IMR-90 (cell line): Measurements from ENCODE around the gene PLCH2. TPM values are rescaled to one million over a fixed set of nuclear protein-coding genes. Genes with fewer than 3 reads are reported as not detected.

Experiments used
- ATAC-seq: fragments of 200-7000 bp; cut with Tn5 transposase; 2 replicates; pipeline ENCODE4 v1.9.1; 2020; ENCODE audit warnings: low read depth, mild to moderate bottlenecking, moderate library complexity
- BruUV-seq: library from RNA; stranded (reverse); fragments of 400-500 nt; replicated peaks from 2 replicates; lab custom pipeline; 2021; lab: Mats Ljungman, UMichigan
- CTCF ChIA-PET: fragments of 300-600 bp; formaldehyde crosslinking; extraction: SDS; loops from one replicate; lab custom pipeline; 2021; ENCODE audit warnings: antibody characterized with exemption; lab: Yijun Ruan, JAX
- POLR2A ChIA-PET: fragments of 300-600 bp; sonication (Branson Sonifier 250); formaldehyde crosslinking; loops from one replicate; lab custom pipeline; 2022; ENCODE audit warnings: antibody characterized with exemption; ENCODE audit not compliant: unreplicated experiment; lab: Charles Lee
- DNase-seq: peaks from one replicate; pipeline ENCODE4 v3.0.0; 2013
- H2AFZ ChIP-seq: replicated peaks from 2 replicates; pipeline ENCODE3; 2013; ENCODE audit warnings: low read length, mild to moderate bottlenecking; ENCODE audit not compliant: poor library complexity
- H2AK5ac ChIP-seq: 2 replicates; pipeline ENCODE4 v1.6.1; 2013; ENCODE audit warnings: low read depth, low read length, inconsistent platforms
- H2AK9ac ChIP-seq: replicated peaks from 2 replicates; pipeline ENCODE3; 2013; ENCODE audit warnings: mild to moderate bottlenecking, low read depth, low read length, moderate library complexity; ENCODE audit not compliant: poor library complexity
- H2BK120ac ChIP-seq: 2 replicates; pipeline ENCODE4 v1.6.1; 2013; ENCODE audit warnings: low read depth, low read length, inconsistent platforms
- H2BK15ac ChIP-seq: 3 replicates; pipeline ENCODE4 v1.6.1; 2013; ENCODE audit warnings: low read depth, low read length, inconsistent platforms
- H2BK20ac ChIP-seq: 2 replicates; pipeline ENCODE4 v1.6.1; 2013; ENCODE audit warnings: low read depth, mild to moderate bottlenecking, inconsistent platforms, low read length, moderate library complexity
- H2BK5ac ChIP-seq: 2 replicates; pipeline ENCODE4 v1.6.1; 2013; ENCODE audit warnings: mild to moderate bottlenecking, low read depth, low read length, inconsistent platforms; ENCODE audit not compliant: poor library complexity, severe bottlenecking
- H3K14ac ChIP-seq: replicated peaks from 2 replicates; pipeline ENCODE4 v1.6.1; 2013; ENCODE audit warnings: low read depth, low read length, inconsistent platforms
- H3K18ac ChIP-seq: 2 replicates; pipeline ENCODE4 v1.6.1; 2013; ENCODE audit warnings: low read depth, low read length, control low read depth
- H3K23ac ChIP-seq: 2 replicates; pipeline ENCODE4 v1.6.1; 2013; ENCODE audit warnings: low read depth, low read length, inconsistent platforms
- H3K27ac ChIP-seq: 2 replicates; pipeline ENCODE4 v1.5.1; 2013; ENCODE audit warnings: mild to moderate bottlenecking, control low read depth, low read length; ENCODE audit not compliant: insufficient read depth
- H3K27me3 ChIP-seq: 2 replicates; pipeline ENCODE4 v1.6.1; 2013; ENCODE audit warnings: low read length; ENCODE audit not compliant: control insufficient read depth, insufficient read depth
- H3K36me3 ChIP-seq: 2 replicates; pipeline ENCODE4 v1.6.1; 2013; ENCODE audit warnings: low read length, mixed read lengths; ENCODE audit not compliant: control insufficient read depth, insufficient read depth
- H3K4ac ChIP-seq: 2 replicates; pipeline ENCODE4 v1.6.1; 2013; ENCODE audit warnings: low read depth, low read length, inconsistent platforms
- H3K4me1 ChIP-seq: 2 replicates; pipeline ENCODE4 v1.6.1; 2013; ENCODE audit warnings: low read length, mixed read lengths; ENCODE audit not compliant: control insufficient read depth, insufficient read depth
- H3K4me2 ChIP-seq: 2 replicates; pipeline ENCODE4 v1.6.1; 2013; ENCODE audit warnings: low read depth, mild to moderate bottlenecking, control low read depth, low read length, moderate library complexity
- H3K4me3 ChIP-seq: 2 replicates; pipeline ENCODE4 v1.5.1; 2013; ENCODE audit warnings: low read depth, mild to moderate bottlenecking, control low read depth, low read length, moderate library complexity; ENCODE audit not compliant: insufficient read depth
- H3K56ac ChIP-seq: 2 replicates; pipeline ENCODE4 v1.6.1; 2013; ENCODE audit warnings: low read length, inconsistent platforms; ENCODE audit not compliant: insufficient read depth; ENCODE audit errors: extremely low read depth
- H3K79me1 ChIP-seq, 2 experiments: 2 replicates each; pipeline ENCODE4 v1.6.1; 2013; ENCODE audit warnings: low read length in 2 of 2, inconsistent platforms in 1 of 2, low read depth in 1 of 2
- H3K9ac ChIP-seq: 2 replicates; pipeline ENCODE4 v1.6.1; 2013; ENCODE audit warnings: low read depth, low read length, control low read depth
- H3K9me1 ChIP-seq: 2 replicates; pipeline ENCODE4 v1.6.1; 2013; ENCODE audit warnings: low read length, inconsistent platforms; ENCODE audit not compliant: insufficient read depth
- H3K9me3 ChIP-seq: 2 replicates; pipeline ENCODE4 v1.6.1; 2013; ENCODE audit warnings: low read length; ENCODE audit not compliant: control insufficient read depth, insufficient read depth
- H4K20me1 ChIP-seq: 2 replicates; pipeline ENCODE4 v1.6.1; 2013; ENCODE audit warnings: low read length, inconsistent platforms; ENCODE audit not compliant: insufficient read depth
- H4K5ac ChIP-seq: 2 replicates; pipeline ENCODE4 v1.6.1; 2013; ENCODE audit warnings: mild to moderate bottlenecking, low read depth, low read length, control low read depth
- H4K8ac ChIP-seq, 2 experiments: 2 replicates each; pipeline ENCODE4 v1.6.1; 2013; ENCODE audit warnings: low read depth in 2 of 2, low read length in 2 of 2, control low read depth in 1 of 2, inconsistent platforms in 1 of 2
- H4K91ac ChIP-seq: 2 replicates; pipeline ENCODE4 v1.6.1; 2013; ENCODE audit warnings: low read depth, low read length, inconsistent platforms; ENCODE audit not compliant: insufficient read depth
- BHLHE40 ChIP-seq: fragments of 150-350 bp; IDR thresholded peaks from 2 replicates; pipeline ENCODE4 v1.6.1; 2016; ENCODE audit warnings: mild to moderate bottlenecking, low read depth, low read length
- CEBPB ChIP-seq: IDR thresholded peaks from 2 replicates; pipeline ENCODE4 v1.6.1; 2012; ENCODE audit warnings: low read depth, low read length, improper control_type of control experiment
- CHD1 ChIP-seq: IDR thresholded peaks from 2 replicates; pipeline ENCODE4 v1.6.1; 2012; ENCODE audit warnings: low read depth, low read length, improper control_type of control experiment
- ELK1 ChIP-seq: fragments of 150-350 bp; IDR thresholded peaks from 2 replicates; pipeline ENCODE4 v1.6.1; 2016; ENCODE audit warnings: low read depth, mild to moderate bottlenecking, low read length, moderate library complexity, borderline replicate concordance
- FOS ChIP-seq: fragments of 150-350 bp; IDR thresholded peaks from 2 replicates; pipeline ENCODE4 v1.6.1; 2016; ENCODE audit warnings: low read depth, low read length
- MAFK ChIP-seq: IDR thresholded peaks from 2 replicates; pipeline ENCODE4 v1.6.1; 2012; ENCODE audit warnings: low read depth, low read length, improper control_type of control experiment
- MAZ ChIP-seq: IDR thresholded peaks from 2 replicates; pipeline ENCODE4 v1.6.1; 2012; ENCODE audit warnings: low read depth, mild to moderate bottlenecking, low read length, improper control_type of control experiment, moderate library complexity, borderline replicate concordance
- MXI1 ChIP-seq: IDR thresholded peaks from 2 replicates; pipeline ENCODE4 v1.6.1; 2012; ENCODE audit warnings: low read depth, mild to moderate bottlenecking, low read length, moderate library complexity, borderline replicate concordance
- NFE2L2 ChIP-seq: fragments of 150-350 bp; IDR thresholded peaks from 2 replicates; pipeline ENCODE4 v1.6.1; 2016; ENCODE audit warnings: low read depth, mild to moderate bottlenecking, low read length
- POLR2A ChIP-seq: IDR thresholded peaks from 2 replicates; pipeline ENCODE4 v1.6.1; 2012; ENCODE audit warnings: mild to moderate bottlenecking, low read depth, low read length
- RAD21 ChIP-seq: IDR thresholded peaks from 2 replicates; pipeline ENCODE4 v1.6.1; 2012; ENCODE audit warnings: low read length, improper control_type of control experiment
- RCOR1 ChIP-seq: IDR thresholded peaks from 2 replicates; pipeline ENCODE4 v1.6.1; 2012; ENCODE audit warnings: mild to moderate bottlenecking, low read length, improper control_type of control experiment; ENCODE audit not compliant: insufficient replicate concordance
- RFX5 ChIP-seq: IDR thresholded peaks from 2 replicates; pipeline ENCODE4 v1.8.0; 2012; ENCODE audit warnings: low read depth, mild to moderate bottlenecking, low read length, moderate library complexity
- SMC3 ChIP-seq: fragments of 150-350 bp; IDR thresholded peaks from 2 replicates; pipeline ENCODE4 v1.6.1; 2016; ENCODE audit warnings: low read depth, mild to moderate bottlenecking, antibody characterized with exemption, low read length, moderate library complexity
- USF2 ChIP-seq: fragments of 150-350 bp; IDR thresholded peaks from 2 replicates; pipeline ENCODE4 v1.6.1; 2017; ENCODE audit warnings: mild to moderate bottlenecking, antibody characterized with exemption, low read length, low read depth
- WGBS, 2 experiments: methylation state at CpG; one replicate each; pipeline versions ENCODE4 v1.1.5 to v1.1.7; 2013; ENCODE audit warnings: missing lambda C conversion rate in 2 of 2; ENCODE audit not compliant: insufficient read length in 1 of 2; ENCODE audit errors: extremely low coverage in 2 of 2; 5-methylcytosine and 5-hydroxymethylcytosine counted together
- dilution Hi-C: fragments of 300-500 bp; cut with HindIII; formaldehyde crosslinking; loops from one replicate; pipeline ENCODE4 v1.14.3; 2018; ENCODE audit warnings: low sequenced_read_pairs; ENCODE audit not compliant: unreplicated experiment
- in situ Hi-C: fragments of 300-500 bp; cut with MboI; formaldehyde crosslinking; loops from 3 replicates; pipeline ENCODE4 v1.14.3; 2019; ENCODE audit warnings: low sequenced_read_pairs, inconsistent platforms, mixed read lengths
- intact Hi-C: fragments of 100-400 bp; cut with micrococcal nuclease; formaldehyde crosslinking; loops from 2 replicates; pipeline ENCODE4 v1.10.0; 2022
- polyA plus RNA-seq, 3 experiments: library from polyadenylated mRNA; depleted of rRNA; stranded (reverse); fragments of >200 nt; gene quantifications; 2 replicates each; pipeline ENCODE4 v1.2.3, GENCODE V29; 2012; ENCODE audit warnings: low replicate concordance in 1 of 3
- total RNA-seq: library from RNA; depleted of rRNA; stranded (reverse); fragments of >200 nt; gene quantifications from 2 replicates; pipeline ENCODE4 v1.2.3, GENCODE V29; 2012
- TF ChIP-seq, protein P1 (sequence below): conservative IDR thresholded peaks from 2 replicates; pipeline ENCODE4 v1.5.1; 2012; ENCODE audit warnings: mild to moderate bottlenecking, low read depth, low read length, improper control_type of control experiment

PLCH2 gene
- total and polyA plus RNA-seq, 2 of the 4 experiments (the other 2 are of a cell fraction): 0.18 to 1.9 TPM

DNA sequence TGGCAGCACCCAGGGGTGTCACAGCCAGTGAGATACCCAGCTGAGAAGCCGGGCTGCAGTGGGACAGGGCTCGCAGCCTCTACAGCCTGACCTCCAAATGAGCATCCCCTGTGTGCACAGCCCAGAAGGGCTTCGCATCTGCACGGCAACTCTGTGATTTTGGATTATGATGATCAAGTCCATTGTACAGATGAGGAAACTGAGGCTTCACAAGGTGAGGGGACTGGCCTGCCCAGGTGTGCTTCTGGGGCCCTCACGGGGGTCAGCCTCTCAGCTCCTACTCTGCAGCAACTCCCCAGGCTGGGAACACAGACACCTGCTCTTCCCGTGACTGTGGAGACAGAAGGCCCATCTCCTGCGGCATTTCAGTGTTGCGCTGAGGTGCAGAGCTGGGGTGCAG lies 62.8 kb downstream of the PLCH2 start:
- no peak overlapping the region for H2BK20ac ChIP-seq
- no peaks in the 10 kb centered on the region for H4K20me1 ChIP-seq
- ChIA-PET POLR2A (no interaction called here), CTCF (no interaction called here)
- H2BK120ac ChIP-seq: no peak overlapping the region
- no TSS peak for BruUV-seq
- no peak overlapping the region for H3K4me2 ChIP-seq
- DNase-seq (no peak), ATAC-seq (no peak)
- no peak overlapping the region for H4K91ac ChIP-seq
- no peaks in the 10 kb centered on the region for H3K9me3 ChIP-seq
- WGBS, 2 experiments: no CpG with 5 or more reads among the region's 8 CpGs
- H3K9ac ChIP-seq: no peak overlapping the region
- in situ Hi-C loops: loop anchor here (25.0 kb wide), 1 partner anchor 352 kb away; the partner anchor contains the start of gene FAAP20
- no peak overlapping the region for H3K27ac ChIP-seq
- no peaks in the 10 kb centered on the region for H3K36me3 ChIP-seq
- no peak overlapping the region for H2BK5ac ChIP-seq
- intact Hi-C loops: no loop called here
- no peak overlapping the region for H3K4me3 ChIP-seq
- dilution Hi-C loops: no loop called here
- H2AK5ac ChIP-seq: no peak overlapping the region
- H3K23ac ChIP-seq: no peak overlapping the region
- no peaks in the 10 kb centered on the region for H3K79me1 ChIP-seq
- no peak overlapping the region for H3K14ac ChIP-seq
- no peak overlapping the region for H3K4ac ChIP-seq
- peaks cover 9% of the 10 kb centered on the region for H3K9me1 ChIP-seq
- TF ChIP-seq CEBPB: no peak
- TF ChIP-seq MXI1: no peak
- TF ChIP-seq, protein P1, sequence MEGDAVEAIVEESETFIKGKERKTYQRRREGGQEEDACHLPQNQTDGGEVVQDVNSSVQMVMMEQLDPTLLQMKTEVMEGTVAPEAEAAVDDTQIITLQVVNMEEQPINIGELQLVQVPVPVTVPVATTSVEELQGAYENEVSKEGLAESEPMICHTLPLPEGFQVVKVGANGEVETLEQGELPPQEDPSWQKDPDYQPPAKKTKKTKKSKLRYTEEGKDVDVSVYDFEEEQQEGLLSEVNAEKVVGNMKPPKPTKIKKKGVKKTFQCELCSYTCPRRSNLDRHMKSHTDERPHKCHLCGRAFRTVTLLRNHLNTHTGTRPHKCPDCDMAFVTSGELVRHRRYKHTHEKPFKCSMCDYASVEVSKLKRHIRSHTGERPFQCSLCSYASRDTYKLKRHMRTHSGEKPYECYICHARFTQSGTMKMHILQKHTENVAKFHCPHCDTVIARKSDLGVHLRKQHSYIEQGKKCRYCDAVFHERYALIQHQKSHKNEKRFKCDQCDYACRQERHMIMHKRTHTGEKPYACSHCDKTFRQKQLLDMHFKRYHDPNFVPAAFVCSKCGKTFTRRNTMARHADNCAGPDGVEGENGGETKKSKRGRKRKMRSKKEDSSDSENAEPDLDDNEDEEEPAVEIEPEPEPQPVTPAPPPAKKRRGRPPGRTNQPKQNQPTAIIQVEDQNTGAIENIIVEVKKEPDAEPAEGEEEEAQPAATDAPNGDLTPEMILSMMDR: no peak
- no peak for TF ChIP-seq MAZ
- TF ChIP-seq SMC3: no peak
- TF ChIP-seq USF2: no peak
- TF ChIP-seq RCOR1: no peak
- no peak for TF ChIP-seq RFX5
- TF ChIP-seq BHLHE40: no peak
- TF ChIP-seq NFE2L2: no peak
- no peak for TF ChIP-seq MAFK
- TF ChIP-seq FOS: no peak
- no peak for TF ChIP-seq CHD1
- no peak for TF ChIP-seq ELK1
- no peak for TF ChIP-seq RAD21
- TF ChIP-seq POLR2A: no peak
- H2AFZ ChIP-seq: no peak overlapping the region
- H2AK9ac ChIP-seq: no peak overlapping the region
- H3K27me3 ChIP-seq: peaks cover 3% of the 10 kb centered on the region; the same call in 1 of the 2 replicates
- no peak overlapping the region for H3K18ac ChIP-seq
- no peak overlapping the region for H4K5ac ChIP-seq
- peaks cover 12% of the 10 kb centered on the region for H3K4me1 ChIP-seq
- no peak overlapping the region for H3K56ac ChIP-seq
- H2BK15ac ChIP-seq: no peak overlapping the region
- no peak overlapping the region for H4K8ac ChIP-seq
